ENCODE data around the gene BHMT2. TPM values are rescaled to one million over a fixed set of nuclear protein-coding genes. Genes with fewer than 3 reads are reported as not detected.
A peak's percentile ranks its signal among the peaks of the same experiment; 100 is the strongest.

Gene BHMT2
- total and polyA plus RNA-seq, 2 of the 13 experiments (the other 11 are each of a cell fraction or from before 2014, with no cell fraction given): 13.8 to 18.8 TPM

DNA sequence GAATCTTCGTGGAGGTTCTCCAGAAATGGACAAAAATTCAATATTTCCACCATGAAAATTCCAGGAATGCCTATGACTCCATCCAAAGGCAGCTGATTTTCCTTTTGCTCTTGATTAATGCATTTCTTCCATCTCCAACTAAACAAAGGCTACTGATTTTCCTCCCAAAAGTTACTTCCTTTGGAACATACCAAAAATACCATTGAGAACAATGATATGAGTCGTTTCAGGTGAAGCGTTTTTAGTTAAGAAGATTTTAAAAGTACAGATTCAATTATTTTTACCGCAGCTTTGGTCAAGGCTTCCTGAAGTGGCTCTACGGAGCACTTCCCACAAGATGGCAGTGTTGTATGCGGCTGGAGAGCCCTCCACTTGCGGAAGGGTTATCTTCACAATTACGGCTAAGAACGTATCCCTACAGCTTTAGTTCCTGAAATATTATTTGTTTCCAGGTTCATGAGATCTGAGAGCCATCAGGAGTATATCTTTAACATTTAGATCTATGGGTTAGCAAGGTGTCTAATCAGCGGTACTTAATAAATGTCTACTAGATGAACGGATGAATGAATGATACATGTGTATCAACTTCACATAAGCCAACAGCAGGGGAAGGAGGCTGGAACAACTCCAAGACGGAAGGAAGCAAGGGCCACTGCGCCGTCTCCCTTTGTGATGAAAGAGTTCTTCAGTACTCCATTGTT is 48.6 kb upstream of the BHMT2 start (continued):
- TF ChIP-seq ZBTB38 (CRISPR knock-in tag; IDR thresholded peaks at IDR 0.05): peak; percentile 63; the same call in 1 of the 2 replicates
- TF ChIP-seq RORA (CRISPR knock-in tag; IDR thresholded peaks at IDR 0.05): 0 out of 2 replicates have a peak, but pooled peaks have one; percentile 46
- TF ChIP-seq ZNF253 (CRISPR knock-in tag; IDR thresholded peaks at IDR 0.05; ENCODE audit: borderline replicate concordance): no peak
- no peak for TF ChIP-seq MED8 (CRISPR knock-in tag; IDR thresholded peaks at IDR 0.05; ENCODE audit: insufficient replicate concordance)
- peak; percentile 4; the same call in 1 of the 2 replicates for TF ChIP-seq SALL1 (CRISPR knock-in tag; IDR thresholded peaks at IDR 0.05)
- peak; percentile 89 for TF ChIP-seq STAG1 (CRISPR knock-in tag; IDR thresholded peaks at IDR 0.05)
- peak; percentile 87 for TF ChIP-seq SMC3 (IDR thresholded peaks at IDR 0.05; ENCODE audit: low read length)
- 0 out of 2 replicates have a peak, but pooled peaks have one; percentile 49 for TF ChIP-seq MIXL1 (CRISPR knock-in tag; IDR thresholded peaks at IDR 0.05)
- no peak for TF ChIP-seq ZFP90 (CRISPR knock-in tag; IDR thresholded peaks at IDR 0.05; ENCODE audit: borderline replicate concordance)

DNA sequence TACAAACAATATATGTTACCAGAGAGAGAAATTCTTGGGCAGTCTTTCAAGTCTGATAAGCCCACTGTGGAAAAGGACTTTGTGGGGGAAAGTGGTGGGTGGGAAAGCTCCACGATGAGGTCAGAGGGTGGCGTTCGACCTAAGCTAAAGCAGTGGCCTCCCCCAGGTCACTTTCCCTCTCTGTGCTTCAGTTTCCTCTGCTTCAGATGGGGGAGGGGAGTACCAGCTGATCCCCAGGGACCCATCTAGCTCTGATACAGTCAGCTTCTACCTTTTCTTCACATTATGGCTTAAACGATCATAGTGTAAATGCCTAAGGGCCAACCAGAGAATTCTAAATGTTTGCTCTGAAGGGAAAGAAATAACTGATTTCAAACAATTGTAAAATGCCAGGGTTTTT is 47.8 kb upstream of the BHMT2 start:
- H3K9me3 ChIP-seq (ENCODE audit: low read length): no peaks in the 10 kb centered on the region
- ATAC-seq (no peak), FAIRE-seq (no peak), DNase-seq (ENCODE audit: low spot score) (no peak)
- no peak overlapping the region for H3K4me2 ChIP-seq (ENCODE audit: low read depth, low read length)
- in situ Hi-C loops (cut with HindIII; ENCODE audit: extremely low pct_ligation_motif_present, low pct_unique_long_range_greater_than_20kb) (loop anchor here (25.0 kb wide), 1 partner anchor 441 kb away; no protein-coding TSS in a partner anchor), intact Hi-C loops (cut with micrococcal nuclease; ENCODE audit: unreplicated experiment) (loop anchor here (2.0 to 10.0 kb wide), 5 partner anchors 39 to 313 kb away; no protein-coding TSS in a partner anchor)
- TF ChIP-seq ZNF235 (CRISPR knock-in tag; IDR thresholded peaks at IDR 0.05; ENCODE audit: borderline replicate concordance): no peak
- no peak for TF ChIP-seq SNAI1 (CRISPR knock-in tag; IDR thresholded peaks at IDR 0.05; ENCODE audit: borderline replicate concordance)
- no peak for TF ChIP-seq PLRG1 (conservative IDR thresholded peaks at IDR 0.05)
- TF ChIP-seq JARID2 (CRISPR knock-in tag; IDR thresholded peaks at IDR 0.05; ENCODE audit: insufficient replicate concordance): no peak
- no peak for TF ChIP-seq CC2D1A (CRISPR knock-in tag; IDR thresholded peaks at IDR 0.05)
- TF ChIP-seq ZSCAN25 (CRISPR knock-in tag; IDR thresholded peaks at IDR 0.05): no peak
- TF ChIP-seq KMT2A (CRISPR knock-in tag; IDR thresholded peaks at IDR 0.05): no peak
- TF ChIP-seq ZNF781 (CRISPR knock-in tag; IDR thresholded peaks at IDR 0.05; ENCODE audit: borderline replicate concordance, not compliant biosample characterization): no peak
- no peak for TF ChIP-seq MED1 (CRISPR knock-in tag; IDR thresholded peaks at IDR 0.05)
- TF ChIP-seq ZNF230 (CRISPR knock-in tag; IDR thresholded peaks at IDR 0.05): no peak
- TF ChIP-seq CEBPG (CRISPR knock-in tag; IDR thresholded peaks at IDR 0.05): no peak
- TF ChIP-seq ZNF644 (CRISPR knock-in tag; IDR thresholded peaks at IDR 0.05; ENCODE audit: low read depth): no peak
- no peak for TF ChIP-seq ZNF382 (CRISPR knock-in tag; IDR thresholded peaks at IDR 0.05; ENCODE audit: borderline replicate concordance)
- no peak for TF ChIP-seq AKAP8 (CRISPR knock-in tag; IDR thresholded peaks at IDR 0.05)
- TF ChIP-seq NFIC (IDR thresholded peaks at IDR 0.05; ENCODE audit: low read length): no peak
- no peak for TF ChIP-seq ZNF709 (CRISPR knock-in tag; IDR thresholded peaks at IDR 0.05)
- no peak for TF ChIP-seq ZNF891 (CRISPR knock-in tag; IDR thresholded peaks at IDR 0.05)
- no peak for TF ChIP-seq ZNF251 (CRISPR knock-in tag; IDR thresholded peaks at IDR 0.05)
- TF ChIP-seq TOE1 (CRISPR knock-in tag; IDR thresholded peaks at IDR 0.05): no peak
- POLR2A ChIA-PET: interaction anchor here (5.6 kb wide), 1 partner anchor 37 kb away, joined by 46 read pairs; the partner anchor contains the start of gene ARSB
- no peaks in the 10 kb centered on the region for H3K36me3 ChIP-seq (replicated peaks in 1 of 2; ENCODE audit: control insufficient read depth in 1 of 2, insufficient read depth in 2 of 2, low read length in 2 of 2)
- no peaks in the 10 kb centered on the region for H3K79me2 ChIP-seq (ENCODE audit: insufficient read depth, low read length)
- peaks cover 33% of the 10 kb centered on the region for H3K4me1 ChIP-seq (ENCODE audit: insufficient read depth, low read length)
- H4K20me1 ChIP-seq (ENCODE audit: insufficient read depth, low read length): no peaks in the 10 kb centered on the region
- CTCF ChIA-PET (ENCODE audit: low intra/inter-chr PET ratio, low total read pairs): interaction anchor here (0.8 to 2.8 kb wide), 3 partner anchors 112 to 179 kb away, joined by 3 to 18 read pairs (median 10); no protein-coding TSS in a partner anchor
- H2AFZ ChIP-seq (ENCODE audit: low read length): no peak overlapping the region
- WGBS (ENCODE audit: low lambda C conversion rate): 89% methylated on average over 4 of the region's 4 CpGs
- no peak overlapping the region for H3K9ac ChIP-seq (ENCODE audit: insufficient read depth, low read depth, low read length)
- BruUV-seq (replicated peaks): no TSS peak
- no peak overlapping the region for H3K4me3 ChIP-seq (replicated peaks in 1 of 3; ENCODE audit: insufficient read depth in 1 of 3, low read depth in 2 of 3, low read length in 3 of 3)
- H3K27ac ChIP-seq (ENCODE audit: extremely low read length, insufficient read depth, low read length): no peak overlapping the region
- no peaks in the 10 kb centered on the region for H3K27me3 ChIP-seq (ENCODE audit: control insufficient read depth in 1 of 2, insufficient read depth in 2 of 2, low read length in 2 of 2)
